GM12872 (cell line): ENCODE results near the gene ENTPD2.

Source experiments
- TF ChIP-seq, protein P1 (sequence below): IDR thresholded peaks from 3 replicates; pipeline ENCODE4 v1.5.1; 2011; ENCODE audit warnings: low read depth, mild to moderate bottlenecking, low read length, moderate library complexity; ENCODE audit not compliant: insufficient read depth

Gene ENTPD2

GRCh38 chr9:137044037-137044436 lies 9.8 kb downstream of the ENTPD2 start:
- TF ChIP-seq, protein P1, sequence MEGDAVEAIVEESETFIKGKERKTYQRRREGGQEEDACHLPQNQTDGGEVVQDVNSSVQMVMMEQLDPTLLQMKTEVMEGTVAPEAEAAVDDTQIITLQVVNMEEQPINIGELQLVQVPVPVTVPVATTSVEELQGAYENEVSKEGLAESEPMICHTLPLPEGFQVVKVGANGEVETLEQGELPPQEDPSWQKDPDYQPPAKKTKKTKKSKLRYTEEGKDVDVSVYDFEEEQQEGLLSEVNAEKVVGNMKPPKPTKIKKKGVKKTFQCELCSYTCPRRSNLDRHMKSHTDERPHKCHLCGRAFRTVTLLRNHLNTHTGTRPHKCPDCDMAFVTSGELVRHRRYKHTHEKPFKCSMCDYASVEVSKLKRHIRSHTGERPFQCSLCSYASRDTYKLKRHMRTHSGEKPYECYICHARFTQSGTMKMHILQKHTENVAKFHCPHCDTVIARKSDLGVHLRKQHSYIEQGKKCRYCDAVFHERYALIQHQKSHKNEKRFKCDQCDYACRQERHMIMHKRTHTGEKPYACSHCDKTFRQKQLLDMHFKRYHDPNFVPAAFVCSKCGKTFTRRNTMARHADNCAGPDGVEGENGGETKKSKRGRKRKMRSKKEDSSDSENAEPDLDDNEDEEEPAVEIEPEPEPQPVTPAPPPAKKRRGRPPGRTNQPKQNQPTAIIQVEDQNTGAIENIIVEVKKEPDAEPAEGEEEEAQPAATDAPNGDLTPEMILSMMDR: no peak

- TF ChIP-seq, protein P1: no peak
Measured at GRCh38 chr9:137042751-137043727, 10.8 kb downstream of the ENTPD2 start.

- TF ChIP-seq, protein P1: no peak
Measured at GRCh38 chr9:137041124-137041523, 12.7 kb downstream of the ENTPD2 start.

DNA sequence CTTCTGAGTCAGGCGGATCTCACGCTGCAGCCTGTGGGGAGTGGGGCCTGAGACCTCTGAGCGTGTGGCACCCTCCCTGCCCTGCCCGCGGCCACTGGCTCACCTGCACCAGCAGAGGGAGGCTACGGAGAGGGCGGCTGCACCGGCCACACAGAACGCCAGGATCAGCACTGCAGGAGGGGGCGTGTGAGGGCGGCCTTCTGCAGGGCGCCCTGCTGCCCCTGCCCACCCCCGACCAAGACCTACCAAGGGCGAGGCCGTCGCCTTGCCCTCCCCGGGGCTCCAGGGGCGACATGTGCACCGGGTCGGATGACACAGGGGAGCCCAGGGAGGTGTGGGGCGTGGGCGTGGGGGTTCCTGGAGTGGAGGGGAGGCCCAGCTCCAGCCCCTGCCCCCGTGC lies 13.3 kb downstream of the ENTPD2 start:
- TF ChIP-seq, protein P1: no peak

- TF ChIP-seq, protein P1: no peak
Measured at GRCh38 chr9:137039611-137040366, 14.1 kb downstream of the ENTPD2 start.

- TF ChIP-seq, protein P1: no peak
Measured at GRCh38 chr9:137038916-137039315, 14.9 kb downstream of the ENTPD2 start.

DNA sequence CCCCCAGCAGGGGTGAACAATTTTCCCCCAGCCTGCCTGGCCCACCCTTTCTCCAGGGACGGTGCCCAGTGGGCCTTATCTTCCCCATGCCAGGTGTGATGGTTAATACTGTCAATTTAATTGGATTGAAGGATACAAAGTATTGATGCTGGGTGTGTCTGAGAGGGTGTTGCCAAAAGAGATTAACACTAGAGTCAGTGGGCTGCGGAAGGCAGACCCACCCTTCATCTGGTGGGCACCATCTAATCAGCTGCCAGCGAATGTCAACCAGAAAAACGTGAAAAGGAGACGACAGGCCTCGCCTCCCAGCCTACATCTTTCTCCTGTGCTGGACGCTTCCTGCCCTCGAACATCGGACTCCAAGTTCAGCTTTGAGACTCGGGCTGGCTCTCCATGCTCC lies 16.4 kb downstream of the ENTPD2 start:
- TF ChIP-seq, protein P1: no peak
